HepG2 (cell line): ENCODE measurements around the gene CKM. TPM values are rescaled to one million over a fixed set of nuclear protein-coding genes. Genes with fewer than 3 reads are reported as not detected.

Experiments used
- ATAC-seq: fragments of 200-7000 bp; cut with Tn5 transposase; 3 replicates; pipeline ENCODE4 v1.9.1; 2020; ENCODE audit warnings: mild to moderate bottlenecking, moderate library complexity
- BruUV-seq: library from RNA; stranded (reverse); fragments of 400-500 nt; replicated peaks from 2 replicates; lab custom pipeline; 2021; lab: Mats Ljungman, UMichigan
- CTCF ChIA-PET: fragments of 300-600 bp; formaldehyde crosslinking; extraction: SDS; loops from one replicate; lab custom pipeline; 2021; ENCODE audit warnings: low total read pairs, inconsistent platforms, low intra/inter-chr PET ratio; lab: Yijun Ruan, JAX
- POLR2A ChIA-PET: fragments of 350-600 bp; sonication (Branson Sonifier 250); formaldehyde crosslinking; loops from one replicate; lab custom pipeline; 2020; ENCODE audit warnings: antibody characterized with exemption, inconsistent platforms; lab: Yijun Ruan, JAX
- DNase-seq: peaks from one replicate; pipeline ENCODE4 v3.0.0-alpha.2; 2015; ENCODE audit warnings: low spot score
- FAIRE-seq: peaks from 3 replicates; lab custom pipeline; 2011; peaks lifted over from hg19 to GRCh38; lab: Jason Lieb, UNC
- H2AFZ ChIP-seq: one replicate; pipeline ENCODE4 v1.6.1; 2011; ENCODE audit warnings: low read length, inconsistent platforms
- H3K27ac ChIP-seq: fragments of 300-600 bp; 3 replicates; pipeline ENCODE4 v1.8.0; 2011; ENCODE audit warnings: mixed run types, mild to moderate bottlenecking, mixed read lengths, low read length, inconsistent platforms; ENCODE audit not compliant: insufficient read depth; ENCODE audit errors: extremely low read length
- H3K27me3 ChIP-seq, 2 experiments: fragments of 200-600 bp in 1 of 2; 2 replicates in 1 of 2; 3 replicates in 1 of 2; pipeline versions ENCODE4 v1.6.0 to v1.8.0; 2011; ENCODE audit warnings: low read length in 2 of 2, mild to moderate bottlenecking in 2 of 2, moderate library complexity in 2 of 2, inconsistent platforms in 1 of 2; ENCODE audit not compliant: insufficient read depth in 2 of 2, control insufficient read depth in 1 of 2
- H3K36me3 ChIP-seq, 2 experiments: fragments of 200-600 bp in 1 of 2; replicated peaks in 1 of 2; 2 replicates in 1 of 2; 3 replicates in 1 of 2; pipeline versions ENCODE4 v1.5.1 to v1.8.0; 2011; ENCODE audit warnings: low read length in 2 of 2, inconsistent platforms in 1 of 2; ENCODE audit not compliant: insufficient read depth in 2 of 2, control insufficient read depth in 1 of 2
- H3K4me1 ChIP-seq: 2 replicates; pipeline ENCODE4 v1.5.1; 2012; ENCODE audit warnings: low read length, inconsistent platforms; ENCODE audit not compliant: insufficient read depth
- H3K4me2 ChIP-seq: 2 replicates; pipeline ENCODE4 v1.6.0; 2011; ENCODE audit warnings: low read depth, low read length, inconsistent platforms
- H3K4me3 ChIP-seq, 3 experiments: fragments of 200-600 bp in 1 of 3; sonication (generic), shearing (Covaris generic) in 1 of 3; replicated peaks in 1 of 3; 2 replicates each; pipeline ENCODE4 v1.5.1; 2011 to 2016; ENCODE audit warnings: low read length in 3 of 3, inconsistent platforms in 2 of 3, low read depth in 2 of 3, mild to moderate bottlenecking in 2 of 3, control low read depth in 1 of 3, mixed read lengths in 1 of 3; ENCODE audit not compliant: insufficient read depth in 1 of 3
- H3K79me2 ChIP-seq: one replicate; pipeline ENCODE4 v1.6.1; 2011; ENCODE audit warnings: low read length, inconsistent platforms; ENCODE audit not compliant: insufficient read depth
- H3K9ac ChIP-seq: 2 replicates; pipeline ENCODE4 v1.6.0; 2011; ENCODE audit warnings: mild to moderate bottlenecking, low read depth, low read length, inconsistent platforms; ENCODE audit not compliant: insufficient read depth
- H3K9me3 ChIP-seq: 2 replicates; pipeline ENCODE4 v1.5.1; 2012; ENCODE audit warnings: mild to moderate bottlenecking, low read length
- H4K20me1 ChIP-seq: 2 replicates; pipeline ENCODE4 v1.6.0; 2011; ENCODE audit warnings: inconsistent platforms, mild to moderate bottlenecking, low read length, moderate library complexity; ENCODE audit not compliant: insufficient read depth
- AGO2 ChIP-seq: fragments of 200-400 bp; formaldehyde crosslinking; optimal IDR thresholded peaks from 2 replicates; pipeline ENCODE3; 2017; ENCODE audit warnings: mild to moderate bottlenecking, low read depth, low read length, moderate library complexity
- EP300 ChIP-seq, 3 experiments: sonication (generic) in 1 of 3; formaldehyde crosslinking in 1 of 3; IDR thresholded peaks; 2 replicates each; pipeline versions ENCODE4 v1.5.1 to v1.6.1; 2011 to 2020; ENCODE audit warnings: low read depth in 2 of 3, low read length in 2 of 3, borderline replicate concordance in 1 of 3, improper control_type of control experiment in 1 of 3, mild to moderate bottlenecking in 1 of 3, missing genetic modification reagents in 1 of 3, moderate library complexity in 1 of 3
- HNF4A ChIP-seq: sonication (generic); formaldehyde crosslinking; IDR thresholded peaks from 2 replicates; pipeline ENCODE4 v1.4.0; 2020; ENCODE audit warnings: missing genetic modification reagents
- ZNF121 ChIP-seq: sonication (generic); formaldehyde crosslinking; IDR thresholded peaks from 2 replicates; pipeline ENCODE4 v1.5.0; 2020; ENCODE audit warnings: mild to moderate bottlenecking, missing genetic modification reagents
- ZNF205 ChIP-seq: IDR thresholded peaks from 2 replicates; pipeline ENCODE4 v1.6.1; 2018; ENCODE audit warnings: missing biosample characterization, missing genetic modification reagents
- ZNF281 ChIP-seq: sonication (generic); formaldehyde crosslinking; IDR thresholded peaks from 2 replicates; pipeline ENCODE4 v1.4.0; 2020; ENCODE audit warnings: missing genetic modification reagents, borderline replicate concordance
- ZNF687 ChIP-seq: sonication (generic); formaldehyde crosslinking; IDR thresholded peaks from 2 replicates; pipeline ENCODE4 v1.5.1; 2020; ENCODE audit warnings: mild to moderate bottlenecking, missing genetic modification reagents, moderate library complexity
- ZNF75D ChIP-seq: sonication (generic); formaldehyde crosslinking; IDR thresholded peaks from 2 replicates; pipeline ENCODE4 v1.8.1; 2023; ENCODE audit warnings: missing genetic modification reagents, mild to moderate bottlenecking, borderline replicate concordance
- ZNF792 ChIP-seq: IDR thresholded peaks from 2 replicates; pipeline ENCODE4 v1.6.1; 2016
- ZNF879 ChIP-seq: sonication (generic); formaldehyde crosslinking; IDR thresholded peaks from 2 replicates; pipeline ENCODE4 v1.8.1; 2023; ENCODE audit warnings: missing genetic modification reagents
- ZXDC ChIP-seq: sonication (generic); formaldehyde crosslinking; IDR thresholded peaks from 2 replicates; pipeline ENCODE4 v1.5.0; 2020; ENCODE audit warnings: mild to moderate bottlenecking, missing genetic modification reagents
- WGBS: methylation state at CpG from one replicate; pipeline ENCODE4 v1.1.6; 2017; ENCODE audit warnings: low lambda C conversion rate; 5-methylcytosine and 5-hydroxymethylcytosine counted together
- in situ Hi-C: cut with HindIII; loops from 2 replicates; pipeline ENCODE4 v1.10.0; 2017; ENCODE audit warnings: low pct_unique_long_range_greater_than_20kb; ENCODE audit not compliant: extremely low pct_ligation_motif_present
- intact Hi-C: fragments of 100-400 bp; cut with micrococcal nuclease; formaldehyde crosslinking; loops from one replicate; pipeline ENCODE4 v1.10.0; 2022; ENCODE audit not compliant: unreplicated experiment
- polyA plus RNA-seq, 8 experiments: library from polyadenylated mRNA; depleted of rRNA in 3 of 8; stranded (reverse) in 7 of 8; unstranded in 1 of 8; fragments of >200 nt; fragmentation: Illumina TruSeq in 4 of 8; extraction: Trizol in 4 of 8; gene quantifications; 2 replicates each; pipeline versions ENCODE4 v1.2.1 to v1.2.3, GENCODE V29; 2011 to 2016; ENCODE audit warnings: low read depth in 4 of 8, missing spikeins in 1 of 8, mixed read lengths in 1 of 8; ENCODE audit not compliant: insufficient read depth in 1 of 8
- total RNA-seq, 5 experiments: library from RNA; depleted of rRNA; stranded (reverse); fragments of >200 nt; fragmentation: Illumina TruSeq; extraction: Trizol; gene quantifications; 2 replicates each; pipeline ENCODE4 v1.2.3, GENCODE V29; 2016; ENCODE audit warnings: low read depth in 1 of 5

Gene CKM
- total and polyA plus RNA-seq, 2 of the 13 experiments (the other 11 are each of a cell fraction or from before 2014, with no cell fraction given) = 0.54 to 0.80 TPM

GRCh38 chr19:45346449-45346848, 23.8 kb upstream of the CKM start:
- Histone ChIP-seq H2AFZ (no peak overlapping the region), H3K4me3 (peak overlapping the region in 1 of 3 experiments; percentile 49; a peak in 2 of 6 replicates), H4K20me1 (no peaks in the 10 kb centered on the region), H3K4me2 (peak overlapping the region; percentile 56), H3K9me3 (no peaks in the 10 kb centered on the region), H3K4me1 (peaks cover 8% of the 10 kb centered on the region), H3K79me2 (no peaks in the 10 kb centered on the region), H3K27me3 (peaks cover 11 to 48% of the 10 kb centered on the region in 2 experiments), H3K9ac (no peak overlapping the region), H3K36me3 (peaks cover 2 to 9% of the 10 kb centered on the region in 2 experiments; a peak in 3 of 5 replicates), H3K27ac (no peak overlapping the region)
- in situ Hi-C loops = loop anchor here (10.0 kb wide), 1 partner anchor 142 kb away; no protein-coding TSS in a partner anchor
- intact Hi-C loops = no loop called here
- BruUV-seq = no TSS peak
- POLR2A ChIA-PET = no interaction called here
- DNase-seq (peak; percentile 24), ATAC-seq (peak; percentile 61), FAIRE-seq (no peak)
- CTCF ChIA-PET = interaction anchor here (1.1 kb wide), 1 partner anchor 146 kb away, joined by 3 read pairs; no protein-coding TSS in a partner anchor
- 0% methylated on average over 1 of the region's 27 CpGs for WGBS
- TF ChIP-seq ZNF687 (CRISPR knock-in tag) (peak; percentile 59), ZXDC (CRISPR knock-in tag) (no peak), ZNF792 (CRISPR knock-in tag) (no peak), ZNF879 (CRISPR knock-in tag) (no peak), AGO2 (no peak), ZNF205 (CRISPR knock-in tag) (no peak), HNF4A (no peak), ZNF75D (CRISPR knock-in tag) (no peak), EP300 (IDR thresholded peaks at IDR 0.05; ENCODE audit: low read depth in 2 of 2, low read length in 2 of 2) (no peak), EP300 (CRISPR knock-in tag; IDR thresholded peaks at IDR 0.05; ENCODE audit: borderline replicate concordance) (no peak), ZNF281 (CRISPR knock-in tag) (no peak), ZNF121 (CRISPR knock-in tag) (no peak)
